ENCODE data around the gene CD6. TPM values are rescaled to one million over a fixed set of nuclear protein-coding genes. Genes with fewer than 3 reads are reported as not detected.

Gene CD6
- total RNA-seq, 1 donor from 2014 or later: not detected

- H4K20me1 ChIP-seq (ENCODE audit: low read depth): no peaks in the 10 kb centered on the region
- no peak overlapping the region for H3K9ac ChIP-seq
- no peak overlapping the region for H2AFZ ChIP-seq (replicated peaks)
- H3K27me3 ChIP-seq: peaks cover 8% of the 10 kb centered on the region
- no peaks in the 10 kb centered on the region for H3K4me1 ChIP-seq
- Mint-ChIP-seq H3K4me1 (no peaks in the 10 kb centered on the region), H3K4me3 (no peak overlapping the region), H3K36me3 (no peaks in the 10 kb centered on the region), H3K27me3 (ENCODE audit: insufficient read depth, low read depth) (peaks cover 6% of the 10 kb centered on the region), H3K9me3 (no peaks in the 10 kb centered on the region), H3K27ac (no peak overlapping the region)
- H3K9me3 ChIP-seq (ENCODE audit: low read depth): no peaks in the 10 kb centered on the region
- DNase-seq (ENCODE audit: low spot score): no peak
- no peak for TF ChIP-seq EZH2phosphoT487 (IDR thresholded peaks at IDR 0.05)
- TF ChIP-seq EZH2 (IDR thresholded peaks at IDR 0.05): no peak
- TF ChIP-seq CTCF (IDR thresholded peaks at IDR 0.05): no peak
- no peaks in the 10 kb centered on the region for H3K79me2 ChIP-seq (ENCODE audit: low read depth)
- H3K4me3 ChIP-seq: no peak overlapping the region
- H3K27ac ChIP-seq: no peak overlapping the region
- H3F3A ChIP-seq (ENCODE audit: low read depth): no peaks in the 10 kb centered on the region
- H3K36me3 ChIP-seq: no peaks in the 10 kb centered on the region
- H3K4me2 ChIP-seq: no peak overlapping the region
These were observed 11.1 kb upstream of the CD6 start for GRCh38 chr11:60960405-60960804.

GRCh38 chr11:60964801-60965200 lies 6.7 kb upstream of the CD6 start:
- H3K9me3 ChIP-seq (ENCODE audit: low read depth): peaks cover 7% of the 10 kb centered on the region
- H3K4me1 Mint-ChIP-seq: no peaks in the 10 kb centered on the region
- no peaks in the 10 kb centered on the region for H3K4me1 ChIP-seq
- no peak overlapping the region for H3K27ac ChIP-seq
- no peak overlapping the region for H3K4me3 ChIP-seq
- no peak for DNase-seq (ENCODE audit: low spot score)
- peaks cover 14% of the 10 kb centered on the region for H3K9me3 Mint-ChIP-seq
- no peak for TF ChIP-seq CTCF (IDR thresholded peaks at IDR 0.05)
- no peak for TF ChIP-seq EZH2phosphoT487 (IDR thresholded peaks at IDR 0.05)
- TF ChIP-seq EZH2 (IDR thresholded peaks at IDR 0.05): no peak
- no peaks in the 10 kb centered on the region for H3K36me3 Mint-ChIP-seq
- H3K4me3 Mint-ChIP-seq: no peak overlapping the region
- H3F3A ChIP-seq (ENCODE audit: low read depth): no peaks in the 10 kb centered on the region
- H3K4me2 ChIP-seq: no peak overlapping the region
- H2AFZ ChIP-seq (replicated peaks): no peak overlapping the region
- no peaks in the 10 kb centered on the region for H3K36me3 ChIP-seq
- peaks cover 10% of the 10 kb centered on the region for H3K27me3 Mint-ChIP-seq (ENCODE audit: insufficient read depth, low read depth)
- no peaks in the 10 kb centered on the region for H3K79me2 ChIP-seq (ENCODE audit: low read depth)
- peaks cover 10% of the 10 kb centered on the region for H3K27me3 ChIP-seq
- no peak overlapping the region for H3K9ac ChIP-seq
- no peak overlapping the region for H3K27ac Mint-ChIP-seq
- no peaks in the 10 kb centered on the region for H4K20me1 ChIP-seq (ENCODE audit: low read depth)

GRCh38 chr11:60966890-60967289 lies 4.6 kb upstream of the CD6 start:
- DNase-seq (ENCODE audit: low spot score): no peak
- TF ChIP-seq EZH2phosphoT487 (IDR thresholded peaks at IDR 0.05): no peak
- no peak for TF ChIP-seq EZH2 (IDR thresholded peaks at IDR 0.05)
- TF ChIP-seq CTCF (IDR thresholded peaks at IDR 0.05): no peak
- H3K9ac ChIP-seq: no peak overlapping the region
- H3K27ac Mint-ChIP-seq: no peak overlapping the region
- H3K27ac ChIP-seq: no peak overlapping the region
- no peaks in the 10 kb centered on the region for H4K20me1 ChIP-seq (ENCODE audit: low read depth)
- peaks cover 15% of the 10 kb centered on the region for H3K27me3 Mint-ChIP-seq (ENCODE audit: insufficient read depth, low read depth)
- no peaks in the 10 kb centered on the region for H3K36me3 ChIP-seq
- peaks cover 2% of the 10 kb centered on the region for H3K4me1 Mint-ChIP-seq
- H3K4me2 ChIP-seq: no peak overlapping the region
- no peaks in the 10 kb centered on the region for H3K79me2 ChIP-seq (ENCODE audit: low read depth)
- H2AFZ ChIP-seq (replicated peaks): no peak overlapping the region
- H3F3A ChIP-seq (ENCODE audit: low read depth): no peaks in the 10 kb centered on the region
- H3K9me3 ChIP-seq (ENCODE audit: low read depth): peaks cover 7% of the 10 kb centered on the region
- H3K27me3 ChIP-seq: peaks cover 2% of the 10 kb centered on the region
- peaks cover 14% of the 10 kb centered on the region for H3K9me3 Mint-ChIP-seq
- no peak overlapping the region for H3K4me3 Mint-ChIP-seq
- H3K4me3 ChIP-seq: no peak overlapping the region
- no peaks in the 10 kb centered on the region for H3K36me3 Mint-ChIP-seq
- H3K4me1 ChIP-seq: no peaks in the 10 kb centered on the region
